ENCODE results near the gene INIP. TPM values are rescaled to one million over a fixed set of nuclear protein-coding genes. Genes with fewer than 3 reads are reported as not detected.

The INIP gene
- total RNA-seq, 2 donors from 2014 or later, result 26.1 to 36.1 TPM

DNA sequence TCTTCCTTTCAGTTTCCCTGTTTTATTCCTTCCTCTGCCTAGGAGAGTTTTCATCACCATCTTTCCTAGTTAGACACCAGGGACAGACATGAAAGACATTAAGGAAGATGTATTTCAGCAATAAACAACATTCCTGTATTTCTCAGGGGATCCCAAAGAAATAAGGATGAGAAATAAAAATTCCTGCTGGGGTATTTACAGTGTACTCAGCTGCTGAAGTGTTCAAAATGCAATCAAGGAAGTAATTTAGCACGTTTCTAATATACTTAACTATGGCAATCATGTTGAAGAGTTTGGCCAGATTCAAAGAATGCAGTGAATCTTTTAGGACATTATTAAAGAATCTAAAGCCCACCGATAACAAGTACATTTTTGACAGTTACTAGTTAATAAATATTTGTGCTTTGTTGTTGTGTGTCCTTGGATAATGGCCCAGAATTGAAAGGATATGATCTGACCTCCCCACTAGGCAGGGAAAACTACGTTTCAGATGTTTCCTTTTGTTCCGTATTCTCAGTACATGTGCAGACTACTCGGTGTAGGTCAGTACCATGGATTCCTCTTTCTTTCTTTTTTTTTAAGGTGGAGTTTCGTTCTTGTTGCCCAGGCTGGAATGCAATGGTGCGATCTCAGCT is 46.8 kb downstream of the INIP start:
- H3K4me3 ChIP-seq, result no peak overlapping the region
- H3K36me3 ChIP-seq, result no peaks in the 10 kb centered on the region
- H3K27ac ChIP-seq, result no peak overlapping the region
- H3K27me3 ChIP-seq, result no peaks in the 10 kb centered on the region
- no peak overlapping the region for H3K9ac ChIP-seq (ENCODE audit: low read depth in 2 of 2, low read length in 2 of 2)
- no peaks in the 10 kb centered on the region for H3K4me1 ChIP-seq
- DNase-seq, result no peak
- intact Hi-C loops (cut with DNase I), result no loop called here
- H3K9me3 ChIP-seq, result no peaks in the 10 kb centered on the region
- TF ChIP-seq CTCF (IDR thresholded peaks at IDR 0.05), result no peak

GRCh38 chr9:112669326-112669725 is 48.6 kb downstream of the INIP start:
- H3K4me1 ChIP-seq, result no peaks in the 10 kb centered on the region
- H3K4me3 ChIP-seq, result no peak overlapping the region
- no peak overlapping the region for H3K27ac ChIP-seq
- no peaks in the 10 kb centered on the region for H3K9me3 ChIP-seq
- no peak for DNase-seq
- no peak overlapping the region for H3K9ac ChIP-seq (ENCODE audit: low read depth in 2 of 2, low read length in 2 of 2)
- H3K27me3 ChIP-seq, result no peaks in the 10 kb centered on the region
- no peaks in the 10 kb centered on the region for H3K36me3 ChIP-seq
- TF ChIP-seq CTCF (IDR thresholded peaks at IDR 0.05), result no peak
- intact Hi-C loops (cut with DNase I), result no loop called here

DNA sequence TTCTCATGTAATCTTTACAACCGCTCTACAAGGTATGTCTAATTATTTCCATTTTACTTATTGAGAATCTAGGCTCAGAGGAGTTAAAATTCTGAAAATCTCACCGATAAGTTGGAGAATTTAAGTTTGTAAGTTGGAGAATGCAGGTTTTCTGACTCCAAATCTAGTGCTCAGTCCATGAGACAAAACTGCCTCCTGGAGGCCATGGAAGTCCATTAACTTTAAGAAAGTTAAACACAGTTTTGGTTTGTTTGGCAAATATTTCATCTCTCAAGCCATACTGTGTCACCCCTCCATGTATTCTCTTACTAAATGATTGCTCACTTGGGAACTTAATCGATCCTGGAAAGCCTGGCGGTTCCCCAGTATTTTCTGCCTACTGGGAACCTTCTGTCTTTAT is 52.6 kb downstream of the INIP start:
- Histone ChIP-seq H3K4me3 (no peak overlapping the region), H3K4me1 (no peaks in the 10 kb centered on the region), H3K9me3 (no peaks in the 10 kb centered on the region), H3K27me3 (no peaks in the 10 kb centered on the region), H3K9ac (ENCODE audit: low read depth in 2 of 2, low read length in 2 of 2) (no peak overlapping the region), H3K36me3 (no peaks in the 10 kb centered on the region), H3K27ac (no peak overlapping the region)
- DNase-seq, result no peak
- no peak for TF ChIP-seq CTCF (IDR thresholded peaks at IDR 0.05)
- intact Hi-C loops (cut with DNase I), result no loop called here

- TF ChIP-seq CTCF (IDR thresholded peaks at IDR 0.05), result no peak
- intact Hi-C loops (cut with DNase I), result no loop called here
- Histone ChIP-seq H3K36me3 (no peaks in the 10 kb centered on the region), H3K27ac (no peak overlapping the region), H3K27me3 (no peaks in the 10 kb centered on the region), H3K9me3 (no peaks in the 10 kb centered on the region), H3K9ac (ENCODE audit: low read depth in 2 of 2, low read length in 2 of 2) (no peak overlapping the region), H3K4me1 (no peaks in the 10 kb centered on the region), H3K4me3 (no peak overlapping the region)
- no peak for DNase-seq
Observed at GRCh38 chr9:112664531-112664930, 53.4 kb downstream of the INIP start.

GRCh38 chr9:112663681-112664080 is 54.2 kb downstream of the INIP start:
- no peaks in the 10 kb centered on the region for H3K36me3 ChIP-seq
- intact Hi-C loops (cut with DNase I), result no loop called here
- no peaks in the 10 kb centered on the region for H3K9me3 ChIP-seq
- no peak overlapping the region for H3K4me3 ChIP-seq
- no peak overlapping the region for H3K27ac ChIP-seq
- no peaks in the 10 kb centered on the region for H3K27me3 ChIP-seq
- TF ChIP-seq CTCF (IDR thresholded peaks at IDR 0.05), result no peak
- H3K4me1 ChIP-seq, result no peaks in the 10 kb centered on the region
- no peak for DNase-seq
- no peak overlapping the region for H3K9ac ChIP-seq (ENCODE audit: low read depth in 2 of 2, low read length in 2 of 2)

All from colonic mucosa (tissue), 4 donors.